B cell (primary cell): ENCODE results near the gene PKM. TPM values are rescaled to one million over a fixed set of nuclear protein-coding genes. Genes with fewer than 3 reads are reported as not detected.
"Not testable (repeated sequence)": the region's sequence is repeated elsewhere in the genome, so short reads cannot be mapped to it uniquely, and the experiment has no call there.

ENCODE experiments used
- ATAC-seq: fragments of 200-7000 bp; cut with Tn5 transposase; one replicate; pipeline ENCODE4 v1.10.0; 2021; ENCODE audit warnings: low read depth, mild to moderate bottlenecking, moderate number of reproducible peaks, moderate library complexity
- CTCF ChIA-PET: fragments of 350-600 bp; sonication (Branson Sonifier 250); formaldehyde crosslinking; loops from one replicate; lab custom pipeline; 2021; ENCODE audit warnings: antibody characterized with exemption, inconsistent platforms; lab: Charles Lee
- POLR2A ChIA-PET: fragments of 350-600 bp; sonication (Branson Sonifier 250); formaldehyde crosslinking; loops from one replicate; lab custom pipeline; 2021; ENCODE audit warnings: antibody characterized with exemption; lab: Charles Lee
- DNase-seq: peaks from one replicate; pipeline ENCODE4 v3.0.0; 2013
- H2AFZ ChIP-seq: 2 replicates; pipeline ENCODE4 v1.6.1; 2012; ENCODE audit warnings: mild to moderate bottlenecking, low read depth, low read length; ENCODE audit not compliant: insufficient read depth, poor library complexity, severe bottlenecking
- H3K27ac ChIP-seq, 2 donors: 1 replicate in 1 of 2; 2 replicates in 1 of 2; pipeline ENCODE4 v1.5.1; 2012 to 2013; ENCODE audit warnings: low read length in 2 of 2, mild to moderate bottlenecking in 2 of 2, moderate library complexity in 1 of 2
- H3K27me3 ChIP-seq, 4 experiments: fragments of 200-600 bp in 1 of 4; sonication (generic) in 1 of 4; replicated peaks in 1 of 4; 1 replicate in 2 of 4; 2 replicates in 2 of 4; pipeline versions ENCODE4 v1.6.1 to v1.7.0; 2013 to 2016; ENCODE audit warnings: low read length in 3 of 4, mild to moderate bottlenecking in 2 of 4, mixed read lengths in 1 of 4, moderate library complexity in 1 of 4; ENCODE audit not compliant: insufficient read depth in 4 of 4, control insufficient read depth in 3 of 4; ENCODE audit errors: control extremely low read depth in 1 of 4
- H3K36me3 ChIP-seq, 2 experiments: replicated peaks in 1 of 2; 1 replicate in 1 of 2; 2 replicates in 1 of 2; pipeline versions ENCODE4 v1.6.1 to v1.7.1; 2013; ENCODE audit warnings: low read length in 1 of 2; ENCODE audit not compliant: insufficient read depth in 2 of 2, control insufficient read depth in 1 of 2; ENCODE audit errors: control extremely low read depth in 1 of 2, extremely low read depth in 1 of 2
- H3K4me1 ChIP-seq, 2 donors: fragments of 200-600 bp in 1 of 2; sonication (generic) in 1 of 2; 1 replicate in 1 of 2; 2 replicates in 1 of 2; pipeline versions ENCODE4 v1.5.1 to v1.6.1; 2013 to 2017; ENCODE audit warnings: low read length in 2 of 2; ENCODE audit not compliant: control insufficient read depth in 2 of 2, insufficient read depth in 2 of 2
- H3K4me2 ChIP-seq: replicated peaks from 2 replicates; pipeline ENCODE3; 2012; ENCODE audit warnings: mild to moderate bottlenecking, low read depth, low read length; ENCODE audit not compliant: poor library complexity, severe bottlenecking
- H3K4me3 ChIP-seq, 5 experiments: fragments of 200-600 bp in 1 of 5; sonication (generic) in 1 of 5; 1 replicate in 3 of 5; 2 replicates in 2 of 5; pipeline versions ENCODE4 v1.5.1 to v1.7.0; 2011 to 2016; ENCODE audit warnings: low read length in 4 of 5, mild to moderate bottlenecking in 4 of 5, low read depth in 2 of 5, control low read depth in 1 of 5, moderate library complexity in 1 of 5; ENCODE audit not compliant: insufficient read depth in 1 of 5; ENCODE audit errors: control extremely low read depth in 1 of 5, extremely low read depth in 1 of 5
- H3K79me2 ChIP-seq: fragments of 200-600 bp; sonication (generic); one replicate; pipeline ENCODE4 v1.6.0; 2016; ENCODE audit warnings: low read length; ENCODE audit not compliant: control insufficient read depth, insufficient read depth
- H3K9ac ChIP-seq: fragments of 200-600 bp; sonication (generic); 2 replicates; pipeline ENCODE4 v1.6.1; 2017; ENCODE audit warnings: mild to moderate bottlenecking, low read length, moderate library complexity
- H3K9me3 ChIP-seq, 3 donors: one replicate each; pipeline versions ENCODE4 v1.6.1 to v1.7.1; 2013; ENCODE audit warnings: low read length in 2 of 3; ENCODE audit not compliant: control insufficient read depth in 2 of 3, insufficient read depth in 1 of 3; ENCODE audit errors: control extremely low read depth in 1 of 3
- H4K20me1 ChIP-seq: 2 replicates; pipeline ENCODE4 v1.6.0; 2012; ENCODE audit warnings: mild to moderate bottlenecking, low read length; ENCODE audit not compliant: insufficient read depth, control insufficient read depth, poor library complexity, severe bottlenecking
- H3K27ac Mint-ChIP-seq: one replicate; pipeline ENCODE4 v1.8.0; 2021; ENCODE audit warnings: mixed read lengths
- H3K27me3 Mint-ChIP-seq: one replicate; pipeline ENCODE4 v1.8.0; 2021; ENCODE audit warnings: mixed read lengths
- H3K4me1 Mint-ChIP-seq: one replicate; pipeline ENCODE4 v1.8.0; 2021; ENCODE audit warnings: mixed read lengths
- H3K4me3 Mint-ChIP-seq: one replicate; pipeline ENCODE4 v1.8.0; 2021; ENCODE audit warnings: mixed read lengths
- H3K9me3 Mint-ChIP-seq: one replicate; pipeline ENCODE4 v1.8.0; 2022; ENCODE audit warnings: mixed read lengths; ENCODE audit not compliant: insufficient read depth
- EZH2 ChIP-seq: IDR thresholded peaks from 2 replicates; pipeline ENCODE4 v1.6.1; 2012; ENCODE audit warnings: borderline replicate concordance, low read depth, mild to moderate bottlenecking, moderate library complexity, low read length; ENCODE audit not compliant: insufficient read depth, poor library complexity, severe bottlenecking
- intact Hi-C: fragments of 100-400 bp; cut with micrococcal nuclease; formaldehyde crosslinking; loops from one replicate; pipeline ENCODE4 v1.10.0; 2022
- polyA plus RNA-seq: library from polyadenylated mRNA; depleted of rRNA; stranded (reverse); fragments of >200 nt; gene quantifications from 2 replicates; pipeline ENCODE4 v1.2.3, GENCODE V29; 2012
- total RNA-seq, 2 donors: library from RNA; stranded (reverse); fragments of 120-200 nt in 1 of 2; gene quantifications; 1 replicate in 1 of 2; 2 replicates in 1 of 2; pipeline versions ENCODE4 v1.2.3 to v1.2.4, GENCODE V29; 2013 to 2022
- TF ChIP-seq, protein P1 (sequence below): fragments of 200-600 bp; IDR thresholded peaks from one replicate; pipeline ENCODE4 v1.8.0; 2022; ENCODE audit warnings: antibody characterized with exemption, mild to moderate bottlenecking

The PKM gene
- total and polyA plus RNA-seq, 2 donors (not counting 1 experiment from before 2014, with no cell fraction given) = 179 to 323 TPM

DNA sequence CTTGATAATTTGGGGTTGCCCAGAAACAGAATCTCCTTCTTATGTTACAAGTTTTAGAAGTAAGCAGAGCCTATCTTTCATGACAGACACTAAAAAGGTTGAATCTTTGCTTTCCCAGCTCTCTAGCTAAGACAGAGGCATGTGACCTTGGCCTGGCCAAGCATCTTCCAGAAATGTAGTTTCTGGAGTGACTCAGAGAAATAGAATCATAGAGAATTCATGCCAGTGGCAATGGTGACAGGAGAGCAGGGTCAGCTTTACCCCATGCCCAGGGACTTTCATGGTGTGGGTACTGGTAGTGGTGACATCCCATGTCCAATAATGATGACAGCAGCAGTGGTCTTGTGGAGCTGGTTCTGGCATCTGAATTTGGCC, 45.3 kb upstream of the PKM start:
- ChIA-PET POLR2A (no interaction called here), CTCF (interaction anchor here (1.1 kb wide), 1 partner anchor 76 kb away, joined by 3 read pairs; no protein-coding TSS in a partner anchor)
- TF ChIP-seq, protein P1, sequence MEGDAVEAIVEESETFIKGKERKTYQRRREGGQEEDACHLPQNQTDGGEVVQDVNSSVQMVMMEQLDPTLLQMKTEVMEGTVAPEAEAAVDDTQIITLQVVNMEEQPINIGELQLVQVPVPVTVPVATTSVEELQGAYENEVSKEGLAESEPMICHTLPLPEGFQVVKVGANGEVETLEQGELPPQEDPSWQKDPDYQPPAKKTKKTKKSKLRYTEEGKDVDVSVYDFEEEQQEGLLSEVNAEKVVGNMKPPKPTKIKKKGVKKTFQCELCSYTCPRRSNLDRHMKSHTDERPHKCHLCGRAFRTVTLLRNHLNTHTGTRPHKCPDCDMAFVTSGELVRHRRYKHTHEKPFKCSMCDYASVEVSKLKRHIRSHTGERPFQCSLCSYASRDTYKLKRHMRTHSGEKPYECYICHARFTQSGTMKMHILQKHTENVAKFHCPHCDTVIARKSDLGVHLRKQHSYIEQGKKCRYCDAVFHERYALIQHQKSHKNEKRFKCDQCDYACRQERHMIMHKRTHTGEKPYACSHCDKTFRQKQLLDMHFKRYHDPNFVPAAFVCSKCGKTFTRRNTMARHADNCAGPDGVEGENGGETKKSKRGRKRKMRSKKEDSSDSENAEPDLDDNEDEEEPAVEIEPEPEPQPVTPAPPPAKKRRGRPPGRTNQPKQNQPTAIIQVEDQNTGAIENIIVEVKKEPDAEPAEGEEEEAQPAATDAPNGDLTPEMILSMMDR = no peak
- TF ChIP-seq EZH2 = no peak
- intact Hi-C loops = no loop called here
- H3K4me1 ChIP-seq = peaks cover 14 to 18% of the 10 kb centered on the region in 2 donors
- no peak overlapping the region for H3K4me2 ChIP-seq
- peaks cover 2% of the 10 kb centered on the region for H4K20me1 ChIP-seq
- H3K27me3 Mint-ChIP-seq = no peaks in the 10 kb centered on the region
- H3K4me1 Mint-ChIP-seq = peaks cover 23% of the 10 kb centered on the region
- no peak for ATAC-seq
- no peak overlapping the region for H3K4me3 Mint-ChIP-seq
- H3K4me3 ChIP-seq = no peak overlapping the region
- no peak for DNase-seq
- H3K9me3 Mint-ChIP-seq = no peaks in the 10 kb centered on the region
- no peaks in the 10 kb centered on the region for H3K27me3 ChIP-seq
- H3K9me3 ChIP-seq = no peaks in the 10 kb centered on the region
- no peak overlapping the region for H3K27ac ChIP-seq
- H3K79me2 ChIP-seq = peaks cover 5% of the 10 kb centered on the region
- H3K36me3 ChIP-seq = no peaks in the 10 kb centered on the region
- H3K9ac ChIP-seq = no peak overlapping the region
- no peak overlapping the region for H3K27ac Mint-ChIP-seq
- H2AFZ ChIP-seq = no peak overlapping the region

DNA sequence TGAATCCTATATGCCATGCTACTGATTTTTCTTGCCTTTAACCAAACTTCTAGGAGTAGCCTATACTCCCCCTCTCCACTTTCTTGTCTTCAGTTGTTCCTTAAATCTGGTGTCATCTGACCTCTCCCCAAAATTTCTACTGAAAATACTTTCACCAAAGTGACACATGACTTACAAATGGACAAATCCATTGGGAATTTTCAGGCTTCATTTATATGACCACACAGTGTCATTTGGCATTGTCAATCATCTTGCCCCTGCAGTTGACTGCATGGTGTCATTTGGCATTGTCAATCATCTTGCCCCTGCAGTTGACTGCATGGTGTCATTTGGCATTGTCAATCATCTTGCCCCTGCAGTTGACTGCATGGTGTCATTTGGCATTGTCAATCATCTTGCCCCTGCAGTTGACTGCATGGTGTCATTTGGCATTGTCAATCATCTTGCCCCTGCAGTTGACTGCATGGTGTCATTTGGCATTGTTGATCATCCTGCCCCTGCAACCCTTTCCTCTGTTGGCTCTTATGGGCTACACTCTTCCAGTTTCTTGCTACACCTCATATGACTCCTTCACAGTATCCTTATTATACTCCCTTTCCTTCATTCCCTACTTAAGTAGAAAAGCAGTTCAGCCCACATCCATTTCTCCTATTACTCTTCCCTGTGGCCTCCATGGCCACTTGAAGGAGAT, 44.8 kb upstream of the PKM start:
- H3K36me3 ChIP-seq, H3K4me3 Mint-ChIP-seq, intact Hi-C loops, H3K4me2 ChIP-seq, H3K4me3 ChIP-seq, DNase-seq, H3K9ac ChIP-seq, H3K79me2 ChIP-seq, ATAC-seq, H4K20me1 ChIP-seq, H3K9me3 ChIP-seq, H3K27me3 Mint-ChIP-seq, H2AFZ ChIP-seq, H3K27ac ChIP-seq, H3K27ac Mint-ChIP-seq, H3K9me3 Mint-ChIP-seq, POLR2A ChIA-PET, H3K27me3 ChIP-seq: not testable (repeated sequence)
- CTCF ChIA-PET = interaction anchor here (0.5 to 1.1 kb wide), 2 partner anchors 37 to 76 kb away, joined by 3 read pairs; no protein-coding TSS in a partner anchor
- peaks cover 16 to 23% of the 10 kb centered on the region in 2 donors for H3K4me1 ChIP-seq
- H3K4me1 Mint-ChIP-seq = peaks cover 28% of the 10 kb centered on the region
